ENCODE measurements around the gene DUSP15.
A peak's percentile ranks its signal among the peaks of the same experiment; 100 is the strongest.
"Not testable (repeated sequence)": the region's sequence is repeated elsewhere in the genome, so short reads cannot be mapped to it uniquely, and the experiment has no call there.

DUSP15 gene

DNA sequence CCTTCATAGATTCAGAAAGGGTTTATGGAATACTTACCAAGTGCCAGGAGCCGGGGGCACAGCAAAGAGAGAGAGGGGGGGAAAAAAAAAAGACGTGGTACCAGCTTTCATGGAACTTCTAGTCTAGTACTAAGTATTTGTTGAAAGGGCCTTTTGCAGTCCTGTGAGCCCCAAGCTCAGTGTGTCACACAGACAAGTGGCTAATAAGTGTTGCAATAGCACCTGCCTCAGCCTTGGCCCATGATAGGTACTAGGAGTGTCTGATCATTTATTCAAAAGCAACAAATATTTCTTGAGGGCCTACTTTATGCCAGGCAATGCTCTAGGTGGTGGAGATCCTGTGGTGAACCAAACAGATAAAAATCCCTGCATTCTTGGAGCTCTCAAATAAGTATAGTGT, 43.3 kb downstream of the DUSP15 start:
- intact Hi-C loops (cut with DNase I): loop anchor here (10.0 kb wide), 2 partner anchors 378 to 828 kb away; partner anchors contain the start of genes PLAGL2 and POFUT1
- peak in 1 of 10 donors; percentile 1 for DNase-seq

DNA sequence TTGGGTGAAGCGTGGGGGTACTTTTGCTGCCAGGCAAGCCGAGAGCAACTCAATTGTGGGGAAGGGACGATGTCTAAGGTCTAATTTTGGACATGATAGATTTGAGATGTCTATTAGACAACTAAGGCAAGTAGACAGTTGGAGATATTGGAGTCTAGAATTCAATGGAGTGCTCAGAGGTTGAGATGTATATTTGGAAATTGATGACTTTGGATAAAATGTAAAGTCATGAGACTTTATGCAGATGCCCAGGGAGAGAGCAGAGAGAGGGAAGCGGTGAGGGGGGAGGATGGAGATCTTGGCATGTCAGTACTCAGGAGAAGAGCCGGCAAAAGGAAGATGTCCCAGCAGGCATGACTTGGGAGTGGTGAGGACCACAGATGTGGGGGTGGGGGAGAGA, 44.3 kb downstream of the DUSP15 start:
- intact Hi-C loops (cut with DNase I): loop anchor here (10.0 kb wide), 2 partner anchors 379 to 829 kb away; partner anchors contain the start of genes PLAGL2 and POFUT1
- peak in 1 of 10 donors; percentile 12 for DNase-seq

DNA sequence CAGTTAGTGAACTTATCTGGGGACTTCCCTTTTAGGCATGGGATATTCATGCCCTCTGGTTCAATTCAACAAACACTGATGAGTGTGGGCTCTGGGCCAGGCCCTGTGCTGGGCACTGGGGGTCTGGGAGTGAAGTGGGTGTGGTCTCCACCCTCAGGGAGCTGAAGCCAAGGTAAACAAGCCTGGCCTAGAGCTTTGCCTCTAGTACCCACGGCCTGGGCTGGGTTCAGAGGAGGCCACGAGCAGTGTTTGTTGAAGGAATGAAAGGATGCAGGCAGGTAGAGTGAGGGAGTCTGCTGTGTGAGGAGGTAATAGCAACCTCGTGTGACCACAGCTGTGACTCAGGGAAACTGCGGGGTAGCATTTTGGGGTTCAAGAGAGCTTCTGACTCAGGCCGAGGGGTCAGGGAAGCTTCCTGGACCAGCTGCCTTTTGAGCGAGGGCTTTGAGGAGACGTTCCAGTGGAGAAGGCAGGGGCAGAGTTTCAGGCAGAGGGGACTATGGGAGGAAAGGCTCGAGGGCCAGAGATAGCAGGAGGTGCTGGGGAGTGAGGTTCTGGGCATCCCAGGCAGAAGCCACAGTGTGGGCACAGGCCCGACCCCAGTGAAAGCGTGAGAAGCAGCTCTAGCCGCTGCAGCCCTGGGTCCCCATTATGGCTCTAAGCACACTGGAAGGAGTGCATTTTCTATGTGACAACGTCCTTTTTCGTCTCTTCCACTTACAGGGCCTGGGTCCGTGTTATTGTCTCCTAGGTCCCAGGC, 45.6 kb downstream of the DUSP15 start:
- intact Hi-C loops (cut with DNase I): loop anchor here (5.0 to 10.0 kb wide), 3 partner anchors 268 to 830 kb away; partner anchors contain the start of genes PLAGL2 and POFUT1
- peak in 2 of 10 donors; percentile 39 to 62 for DNase-seq

DNA sequence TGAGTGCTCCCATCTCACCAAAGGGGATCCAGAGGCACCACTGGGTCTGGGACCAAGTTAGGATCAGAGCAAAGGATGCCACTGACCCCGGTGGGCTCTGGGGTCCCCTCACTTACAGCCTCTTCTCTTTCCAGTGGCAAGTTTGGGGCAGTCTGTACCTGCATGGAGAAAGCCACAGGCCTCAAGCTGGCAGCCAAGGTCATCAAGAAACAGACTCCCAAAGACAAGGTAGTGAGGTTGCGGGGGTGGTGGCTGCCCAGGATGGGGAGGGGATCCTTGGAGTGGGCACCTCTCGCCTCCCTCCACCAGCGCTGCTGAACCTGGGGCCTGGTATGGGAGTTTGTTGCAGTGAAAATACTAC, 46.2 kb downstream of the DUSP15 start:
- DNase-seq: peak in 2 of 10 donors; percentile 9 to 65
- intact Hi-C loops (cut with DNase I): loop anchor here (5.0 to 10.0 kb wide), 3 partner anchors 268 to 831 kb away; partner anchors contain the start of genes PLAGL2 and POFUT1

- intact Hi-C loops (cut with DNase I): loop anchor here (1.0 to 10.0 kb wide), 5 partner anchors 129 to 831 kb away; partner anchors contain the start of genes PDRG1, PLAGL2 and POFUT1
- DNase-seq: peak in 2 of 10 donors; percentile 57 to 77
These were observed 46.8 kb downstream of the DUSP15 start for GRCh38 chr20:31823360-31824124.

GRCh38 chr20:31822421-31823330, 47.7 kb downstream of the DUSP15 start:
- peak; percentile 46 to 96 (median 78) for DNase-seq
- intact Hi-C loops (cut with DNase I): loop anchor here (1.0 to 10.0 kb wide), 5 partner anchors 130 to 832 kb away; partner anchors contain the start of genes PDRG1, PLAGL2 and POFUT1

- intact Hi-C loops (cut with DNase I): loop anchor here (5.0 to 10.0 kb wide), 3 partner anchors 271 to 833 kb away; partner anchors contain the start of genes PLAGL2 and POFUT1
- DNase-seq: peak in 2 of 10 donors; percentile 64 to 67
These were observed 48.9 kb downstream of the DUSP15 start for GRCh38 chr20:31821427-31821826.

- peak in 2 of 10 donors; percentile 52 to 67 for DNase-seq
- intact Hi-C loops (cut with DNase I): loop anchor here (5.0 to 10.0 kb wide), 3 partner anchors 272 to 835 kb away; partner anchors contain the start of genes PLAGL2 and POFUT1
These were observed 50.1 kb downstream of the DUSP15 start for GRCh38 chr20:31820228-31820627.

GRCh38 chr20:31819083-31819784, 51.1 kb downstream of the DUSP15 start, which contains the start of gene MYLK2:
TSS of gene MYLK2 (plus strand) at chr20:31819356. CDS start at chr20:31819581, 225 bp downstream.
- peak in 2 of 10 donors; percentile 52 to 70 for DNase-seq

GRCh38 chr20:31818376-31818908, 51.9 kb downstream of the DUSP15 start:
- intact Hi-C loops (cut with DNase I): no loop called here
- DNase-seq: peak in 2 of 10 donors; percentile 5 to 28

More at GRCh38 chr20:31819083-31819784, 51.1 kb downstream of the DUSP15 start, which contains the start of gene MYLK2:
- intact Hi-C loops (cut with DNase I): no loop called here

GRCh38 chr20:31817461-31817860, 52.9 kb downstream of the DUSP15 start:
- intact Hi-C loops (cut with DNase I): no loop called here
- peak in 1 of 10 donors; percentile 20 for DNase-seq

DNA sequence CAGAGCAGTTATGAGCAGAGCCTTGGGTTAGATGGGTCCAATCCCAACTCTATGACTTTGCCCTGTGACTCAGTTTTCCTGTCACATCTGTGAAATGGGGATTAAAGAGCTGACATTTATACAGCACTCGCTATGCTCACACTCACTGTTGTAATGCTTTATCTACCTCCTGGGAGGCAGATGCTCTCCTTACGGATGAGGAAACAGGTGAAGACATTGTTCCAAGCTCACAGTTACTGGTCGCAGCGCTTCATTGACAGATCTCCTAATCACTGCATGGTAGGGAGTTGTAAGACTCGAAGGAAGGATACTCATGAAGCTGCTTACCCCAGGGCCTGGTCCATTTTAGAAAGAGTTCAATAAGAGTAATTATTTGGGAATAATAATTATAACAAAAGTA, 54.1 kb downstream of the DUSP15 start:
- intact Hi-C loops (cut with DNase I): no loop called here
- DNase-seq: no peak

DNA sequence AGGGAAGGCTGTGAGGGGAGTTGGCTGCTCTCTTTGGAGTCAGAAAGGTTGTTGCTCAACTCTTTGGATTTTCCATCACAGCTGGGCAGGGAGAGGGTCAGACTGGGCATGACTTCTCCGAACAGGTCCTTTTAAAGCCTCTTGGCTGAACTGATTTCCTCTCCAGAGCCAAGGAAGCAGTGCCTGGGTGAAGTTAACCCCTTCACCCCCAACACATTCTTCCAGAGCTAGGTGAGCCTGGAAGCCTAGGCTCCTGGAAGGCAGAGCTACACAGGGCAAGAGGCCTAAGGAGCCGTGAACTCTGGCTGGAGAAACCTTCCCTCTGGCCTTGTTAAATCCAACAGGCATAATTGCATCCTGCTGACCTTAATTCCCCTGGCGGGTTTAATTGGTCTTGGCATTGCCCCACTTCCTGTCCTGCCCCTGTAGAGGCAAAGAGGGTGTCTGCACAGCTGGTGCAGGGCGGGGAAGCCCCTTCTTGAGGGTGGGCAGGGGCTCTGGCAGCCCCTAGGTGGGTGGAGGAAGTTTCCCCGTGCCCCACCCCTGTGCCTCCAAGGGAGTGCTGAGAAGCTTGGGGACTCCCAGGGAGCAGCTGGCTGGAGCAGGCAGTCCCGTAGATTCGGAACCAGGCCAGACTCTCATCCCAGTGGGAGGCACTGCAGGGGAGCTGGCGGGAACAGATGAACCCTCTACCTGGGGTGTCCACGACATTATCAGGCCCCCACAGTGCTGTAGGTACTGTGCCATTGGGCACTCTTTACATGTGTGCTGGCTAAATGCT, 54.7 kb downstream of the DUSP15 start:
- DNase-seq: peak in 2 of 10 donors; percentile 17 to 45

GRCh38 chr20:31814142-31814541, 56.2 kb downstream of the DUSP15 start:
- intact Hi-C loops (cut with DNase I): not testable (repeated sequence)
- peak in 1 of 10 donors; percentile 16 for DNase-seq

More for the DNA sequence above, 54.7 kb downstream of the DUSP15 start:
- intact Hi-C loops (cut with DNase I): no loop called here

DNA sequence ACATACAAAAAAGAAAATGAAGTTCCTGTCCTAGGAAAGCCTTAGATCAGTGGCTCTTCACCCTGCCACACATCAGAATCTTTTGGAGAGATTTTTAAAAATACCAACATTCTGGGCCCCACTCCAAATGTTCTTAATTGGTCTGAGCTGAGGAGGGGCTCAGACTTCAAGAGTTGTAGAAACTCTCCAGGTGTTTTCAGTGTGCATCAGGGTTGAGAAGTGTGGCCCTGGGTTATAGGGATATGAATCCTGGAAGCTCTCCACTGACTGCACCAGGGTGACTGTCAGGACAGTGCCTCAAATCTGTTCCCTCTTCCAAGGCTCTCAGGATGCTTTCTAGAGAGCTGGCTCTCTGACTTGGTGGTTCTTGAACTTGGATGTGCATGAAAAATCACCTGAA, 56.7 kb downstream of the DUSP15 start:
- DNase-seq: no peak
- intact Hi-C loops (cut with DNase I): no loop called here

DNA sequence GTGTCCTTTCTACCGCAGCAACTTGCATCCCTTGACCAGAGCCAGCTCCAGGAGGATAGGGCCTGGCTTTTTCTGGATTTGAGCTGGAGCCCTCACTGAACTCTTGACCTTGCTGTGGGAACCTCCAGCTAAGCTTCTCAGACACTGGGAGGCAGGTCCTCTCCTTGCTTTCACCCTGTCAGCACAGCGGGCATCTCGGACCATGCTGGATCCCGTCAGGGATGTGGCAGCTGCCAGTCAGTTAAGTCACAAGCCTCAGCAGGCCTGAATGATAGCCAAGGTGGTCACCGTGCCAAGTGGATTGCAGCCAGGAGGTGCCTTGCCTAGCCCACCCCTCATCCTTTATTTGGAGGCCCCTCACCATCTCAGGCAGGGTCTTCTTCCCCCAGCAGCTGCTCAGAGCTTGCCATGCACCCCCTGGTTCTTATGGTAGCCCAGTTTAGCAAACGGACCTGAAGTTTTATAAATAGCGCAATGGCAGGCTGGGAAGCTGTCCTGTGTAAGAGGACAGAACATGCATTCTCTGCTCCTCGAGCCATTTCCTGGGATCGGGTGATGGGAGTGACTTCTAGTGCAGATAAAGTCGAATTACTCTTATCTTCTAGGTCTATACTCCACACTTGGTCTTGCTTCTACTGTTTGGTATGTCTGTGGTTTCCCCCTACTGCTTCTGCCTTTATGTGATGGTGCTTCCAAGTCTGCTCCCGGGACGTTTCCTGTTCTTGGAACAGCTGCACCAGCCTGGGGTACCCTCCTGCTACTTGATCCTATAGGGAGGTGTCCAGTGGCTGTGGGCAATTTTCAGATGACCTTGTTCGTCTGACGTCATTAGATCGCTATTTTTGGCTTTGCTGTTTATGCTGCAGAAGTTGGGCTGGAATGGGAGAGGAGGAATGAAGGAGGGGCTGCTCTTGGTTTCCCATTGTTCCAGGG, 58.3 kb downstream of the DUSP15 start:
- peak in 1 of 10 donors; percentile 46 for DNase-seq

GRCh38 chr20:31811198-31811597, 59.1 kb downstream of the DUSP15 start:
- DNase-seq: peak in 1 of 10 donors; percentile 53
- intact Hi-C loops (cut with DNase I): no loop called here

More for the DNA sequence above, 58.3 kb downstream of the DUSP15 start:
- intact Hi-C loops (cut with DNase I): no loop called here

Data from posterior cingulate gyrus (tissue), 11 donors.